ENCODE results near the gene PDGFD. TPM values are rescaled to one million over a fixed set of nuclear protein-coding genes. Genes with fewer than 3 reads are reported as not detected.

The PDGFD gene
- total and polyA plus RNA-seq, 2 donors (not counting 3 experiments of a cell fraction or from before 2014, with no cell fraction given): 6.3 to 13.1 TPM

- BruUV-seq (replicated peaks): no TSS peak
- TF ChIP-seq MYC (IDR thresholded peaks at IDR 0.05; ENCODE audit: low read depth, low read length) (no peak), MAX (IDR thresholded peaks at IDR 0.05; ENCODE audit: insufficient read depth, insufficient read length) (no peak), EZH2 (IDR thresholded peaks at IDR 0.05; ENCODE audit: borderline replicate concordance, low read depth, low read length, severe bottlenecking) (no peak), POLR2A (IDR thresholded peaks at IDR 0.05; ENCODE audit: low read depth, low read length) (no peak), CTCF (IDR thresholded peaks at IDR 0.05; ENCODE audit: extremely low read depth in 1 of 2, insufficient read depth in 1 of 2, low read depth in 1 of 2, low read length in 2 of 2) (no peak), FOS (IDR thresholded peaks at IDR 0.05; ENCODE audit: borderline replicate concordance, insufficient read depth, low read length) (no peak), JUN (IDR thresholded peaks at IDR 0.05; ENCODE audit: borderline replicate concordance, insufficient read depth, insufficient read length, low read depth) (no peak), POLR2AphosphoS5 (IDR thresholded peaks at IDR 0.05; ENCODE audit: insufficient read depth, low read depth, low read length) (no peak), GATA2 (IDR thresholded peaks at IDR 0.05; ENCODE audit: insufficient read depth, insufficient read length, low read depth, low read length) (no peak)
- POLR2A ChIA-PET: no interaction called here
- Histone ChIP-seq H3K9me3 (replicated peaks; ENCODE audit: control insufficient read depth, insufficient read depth, low read length) (no peaks in the 10 kb centered on the region), H3K27ac (ENCODE audit: insufficient read depth, low read depth, low read length) (no peak overlapping the region), H3K4me2 (ENCODE audit: insufficient read depth, low read length) (no peak overlapping the region), H2AFZ (ENCODE audit: low read depth, low read length) (no peak overlapping the region), H3K4me1 (ENCODE audit: control insufficient read depth, extremely low read depth, insufficient read depth, low read length) (no peaks in the 10 kb centered on the region), H3K27me3 (ENCODE audit: control insufficient read depth in 2 of 2, insufficient read depth in 2 of 2, low read length in 2 of 2) (no peaks in the 10 kb centered on the region), H3K9me1 (replicated peaks; ENCODE audit: control insufficient read depth, extremely low read depth, insufficient read depth, low read length) (no peaks in the 10 kb centered on the region), H3K36me3 (ENCODE audit: control insufficient read depth in 2 of 2, extremely low read depth in 1 of 2, insufficient read depth in 2 of 2, low read length in 2 of 2) (no peaks in the 10 kb centered on the region), H3K79me2 (ENCODE audit: control insufficient read depth, insufficient read depth, low read length) (no peaks in the 10 kb centered on the region), H3K4me3 (replicated peaks in 1 of 3; ENCODE audit: insufficient read depth in 1 of 3, low read depth in 1 of 3, low read length in 3 of 3) (no peak overlapping the region), H4K20me1 (replicated peaks; ENCODE audit: control insufficient read depth, extremely low read depth, insufficient read depth, low read length) (no peaks in the 10 kb centered on the region), H3K9ac (replicated peaks; ENCODE audit: extremely low read depth, insufficient read depth, low read length) (no peak overlapping the region)
- FAIRE-seq: no peak
- dilution Hi-C loops (cut with MboI; ENCODE audit: extremely low pct_ligation_motif_present, low sequenced_read_pairs): no loop called here
- intact Hi-C loops (cut with micrococcal nuclease): no loop called here
- DNase-seq (ENCODE audit: low read depth, low spot score): no peak
- CTCF ChIA-PET: no interaction called here
These were observed 85.7 kb downstream of the PDGFD start for GRCh38 chr11:104078245-104078644.

Measured in endothelial cell of umbilical vein (primary cell).